Measurements from ENCODE around the gene MN1. TPM values are rescaled to one million over a fixed set of nuclear protein-coding genes. Genes with fewer than 3 reads are reported as not detected.
"Not testable (repeated sequence)": the region's sequence is repeated elsewhere in the genome, so short reads cannot be mapped to it uniquely, and the experiment has no call there.

The MN1 gene
- total RNA-seq, 1 donor from 2014 or later, result 10.2 TPM

- DNase-seq (ENCODE audit: low spot score), result no peak
These were observed 55.7 kb downstream of the MN1 start for GRCh38 chr22:27745809-27746208.

GRCh38 chr22:27745154-27745553, 56.4 kb downstream of the MN1 start:
- DNase-seq (ENCODE audit: low spot score), result no peak

- DNase-seq (ENCODE audit: low spot score), result not testable (repeated sequence)
These were observed 57.5 kb downstream of the MN1 start for GRCh38 chr22:27744078-27744477.

GRCh38 chr22:27740202-27740748, 61.3 kb downstream of the MN1 start:
- DNase-seq (ENCODE audit: low spot score), result no peak

GRCh38 chr22:27737521-27737920, 64.0 kb downstream of the MN1 start:
- no peak for DNase-seq (ENCODE audit: low spot score)

GRCh38 chr22:27734066-27734465, 67.5 kb downstream of the MN1 start:
- DNase-seq (ENCODE audit: low spot score), result no peak

- DNase-seq (ENCODE audit: low spot score), result no peak
These were observed 68.7 kb downstream of the MN1 start for GRCh38 chr22:27732841-27733240.

GRCh38 chr22:27732391-27732790, 69.2 kb downstream of the MN1 start:
- no peak for DNase-seq (ENCODE audit: low spot score)

- no peak for DNase-seq (ENCODE audit: low spot score)
These were observed 69.9 kb downstream of the MN1 start for GRCh38 chr22:27731621-27732020.

- DNase-seq (ENCODE audit: low spot score), result no peak
These were observed 70.7 kb downstream of the MN1 start for GRCh38 chr22:27730641-27731433.

- DNase-seq (ENCODE audit: low spot score), result no peak
These were observed 72.3 kb downstream of the MN1 start for GRCh38 chr22:27729246-27729645.

- DNase-seq (ENCODE audit: low spot score), result no peak
These were observed 73.7 kb downstream of the MN1 start for GRCh38 chr22:27727673-27728451.

- DNase-seq (ENCODE audit: low spot score), result no peak
These were observed 74.7 kb downstream of the MN1 start for GRCh38 chr22:27726686-27727449.

- DNase-seq (ENCODE audit: low spot score), result no peak
These were observed 75.2 kb downstream of the MN1 start for GRCh38 chr22:27726331-27726685.

- DNase-seq (ENCODE audit: low spot score), result no peak
These were observed 75.9 kb downstream of the MN1 start for GRCh38 chr22:27725661-27726060.

GRCh38 chr22:27724709-27725108, 76.8 kb downstream of the MN1 start:
- DNase-seq (ENCODE audit: low spot score), result no peak

- DNase-seq (ENCODE audit: low spot score), result no peak
These were observed 77.4 kb downstream of the MN1 start for GRCh38 chr22:27724157-27724556.

- DNase-seq (ENCODE audit: low spot score), result no peak
These were observed 77.8 kb downstream of the MN1 start for GRCh38 chr22:27723708-27724107.

GRCh38 chr22:27723158-27723557, 78.4 kb downstream of the MN1 start:
- no peak for DNase-seq (ENCODE audit: low spot score)

GRCh38 chr22:27720860-27721259, 80.7 kb downstream of the MN1 start:
- no peak for DNase-seq (ENCODE audit: low spot score)

- no peak for DNase-seq (ENCODE audit: low spot score)
These were observed 81.9 kb downstream of the MN1 start for GRCh38 chr22:27719535-27720227.
